Measurements from ENCODE around the gene E4F1. TPM values are rescaled to one million over a fixed set of nuclear protein-coding genes. Genes with fewer than 3 reads are reported as not detected.

E4F1 gene, protein sequence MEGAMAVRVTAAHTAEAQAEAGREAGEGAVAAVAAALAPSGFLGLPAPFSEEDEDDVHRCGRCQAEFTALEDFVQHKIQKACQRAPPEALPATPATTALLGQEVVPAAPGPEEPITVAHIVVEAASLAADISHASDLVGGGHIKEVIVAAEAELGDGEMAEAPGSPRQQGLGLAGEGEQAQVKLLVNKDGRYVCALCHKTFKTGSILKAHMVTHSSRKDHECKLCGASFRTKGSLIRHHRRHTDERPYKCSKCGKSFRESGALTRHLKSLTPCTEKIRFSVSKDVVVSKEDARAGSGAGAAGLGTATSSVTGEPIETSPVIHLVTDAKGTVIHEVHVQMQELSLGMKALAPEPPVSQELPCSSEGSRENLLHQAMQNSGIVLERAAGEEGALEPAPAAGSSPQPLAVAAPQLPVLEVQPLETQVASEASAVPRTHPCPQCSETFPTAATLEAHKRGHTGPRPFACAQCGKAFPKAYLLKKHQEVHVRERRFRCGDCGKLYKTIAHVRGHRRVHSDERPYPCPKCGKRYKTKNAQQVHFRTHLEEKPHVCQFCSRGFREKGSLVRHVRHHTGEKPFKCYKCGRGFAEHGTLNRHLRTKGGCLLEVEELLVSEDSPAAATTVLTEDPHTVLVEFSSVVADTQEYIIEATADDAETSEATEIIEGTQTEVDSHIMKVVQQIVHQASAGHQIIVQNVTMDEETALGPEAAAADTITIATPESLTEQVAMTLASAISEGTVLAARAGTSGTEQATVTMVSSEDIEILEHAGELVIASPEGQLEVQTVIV
- total RNA-seq, result 35.6 and 37.4 TPM in 2 replicates

DNA sequence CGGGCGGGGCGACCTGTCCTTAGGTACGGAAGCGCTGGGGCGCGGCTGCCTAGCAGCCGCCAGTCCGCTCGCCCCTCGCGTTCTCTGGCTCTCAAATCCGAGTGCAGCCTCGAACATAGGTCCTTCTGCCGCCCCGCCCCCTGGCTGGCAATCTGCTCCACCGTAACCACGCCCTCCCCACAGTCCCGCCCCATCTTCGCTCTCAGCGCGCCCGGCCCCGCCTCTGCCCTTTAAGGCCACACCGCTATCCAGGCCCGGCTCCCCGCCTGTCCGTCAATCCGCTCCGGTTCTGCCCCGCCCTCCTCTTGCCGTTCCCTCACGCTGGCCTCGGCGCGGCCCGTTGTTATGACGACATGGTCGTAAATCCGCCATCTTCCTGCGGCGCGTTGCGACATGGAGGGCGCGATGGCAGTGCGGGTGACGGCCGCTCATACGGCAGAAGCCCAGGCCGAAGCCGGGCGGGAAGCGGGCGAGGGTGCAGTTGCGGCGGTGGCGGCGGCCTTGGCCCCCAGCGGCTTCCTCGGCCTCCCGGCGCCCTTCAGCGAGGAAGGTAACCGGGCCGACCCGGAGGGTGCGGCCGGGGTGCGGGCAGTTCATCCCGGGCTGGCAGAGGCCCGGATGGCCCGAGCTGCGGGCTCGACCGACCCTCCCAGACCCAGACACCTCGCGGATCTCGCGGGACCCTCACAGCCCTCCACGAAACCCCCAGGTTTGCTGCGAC, at the start of gene E4F1:
TSS of gene E4F1 (plus strand) at position 371 of the 721 bp plus-strand sequence. CDS start at position 394, 23 bp downstream.
- H3K36me3 Mint-ChIP-seq (ENCODE audit: low read depth), result no peaks in the 10 kb centered on the region
- peak within 1 kb of the TSS; percentile 87 for H3K4me3 Mint-ChIP-seq
- intact Hi-C loops (cut with micrococcal nuclease), result loop anchor here (1.0 to 2.0 kb wide), 9 partner anchors 8 to 803 kb away; partner anchors contain the start of genes ECI1, MLST8, NUBP2 and RNPS1
- peaks cover 9% of the 10 kb centered on the region for H3K4me1 Mint-ChIP-seq (ENCODE audit: low read depth)
- DNase-seq (ENCODE audit: low spot score), result peak; percentile 99
- peak within 1 kb of the TSS; percentile 77 for H3K27ac Mint-ChIP-seq
- no peaks in the 10 kb centered on the region for H3K9me3 Mint-ChIP-seq
- H3K27me3 Mint-ChIP-seq (ENCODE audit: insufficient read depth), result no peaks in the 10 kb centered on the region

DNA sequence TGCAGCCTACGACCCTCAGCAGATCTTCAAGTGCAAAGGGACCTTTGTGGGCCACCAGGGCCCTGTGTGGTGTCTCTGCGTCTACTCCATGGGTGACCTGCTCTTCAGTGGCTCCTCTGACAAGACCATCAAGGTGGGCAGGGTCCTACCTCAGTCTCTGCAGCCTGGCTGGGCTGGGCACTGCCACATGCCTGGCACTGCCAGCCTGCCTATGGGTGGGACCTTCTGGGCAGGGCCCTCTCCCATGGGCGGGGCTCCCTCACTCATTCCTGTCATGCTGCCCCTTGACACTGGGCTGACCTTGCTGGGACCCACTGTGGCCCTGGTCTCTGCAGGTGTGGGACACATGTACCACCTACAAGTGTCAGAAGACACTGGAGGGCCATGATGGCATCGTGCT, 49.5 kb upstream of the E4F1 start:
- no peaks in the 10 kb centered on the region for H3K27me3 Mint-ChIP-seq (ENCODE audit: insufficient read depth)
- H3K4me3 Mint-ChIP-seq, result no peak overlapping the region
- no peak overlapping the region for H3K27ac Mint-ChIP-seq
- H3K36me3 Mint-ChIP-seq (ENCODE audit: low read depth), result peaks cover 6% of the 10 kb centered on the region
- no peak for DNase-seq (ENCODE audit: low spot score)
- no peaks in the 10 kb centered on the region for H3K4me1 Mint-ChIP-seq (ENCODE audit: low read depth)
- no peaks in the 10 kb centered on the region for H3K9me3 Mint-ChIP-seq
- intact Hi-C loops (cut with micrococcal nuclease), result no loop called here

DNA sequence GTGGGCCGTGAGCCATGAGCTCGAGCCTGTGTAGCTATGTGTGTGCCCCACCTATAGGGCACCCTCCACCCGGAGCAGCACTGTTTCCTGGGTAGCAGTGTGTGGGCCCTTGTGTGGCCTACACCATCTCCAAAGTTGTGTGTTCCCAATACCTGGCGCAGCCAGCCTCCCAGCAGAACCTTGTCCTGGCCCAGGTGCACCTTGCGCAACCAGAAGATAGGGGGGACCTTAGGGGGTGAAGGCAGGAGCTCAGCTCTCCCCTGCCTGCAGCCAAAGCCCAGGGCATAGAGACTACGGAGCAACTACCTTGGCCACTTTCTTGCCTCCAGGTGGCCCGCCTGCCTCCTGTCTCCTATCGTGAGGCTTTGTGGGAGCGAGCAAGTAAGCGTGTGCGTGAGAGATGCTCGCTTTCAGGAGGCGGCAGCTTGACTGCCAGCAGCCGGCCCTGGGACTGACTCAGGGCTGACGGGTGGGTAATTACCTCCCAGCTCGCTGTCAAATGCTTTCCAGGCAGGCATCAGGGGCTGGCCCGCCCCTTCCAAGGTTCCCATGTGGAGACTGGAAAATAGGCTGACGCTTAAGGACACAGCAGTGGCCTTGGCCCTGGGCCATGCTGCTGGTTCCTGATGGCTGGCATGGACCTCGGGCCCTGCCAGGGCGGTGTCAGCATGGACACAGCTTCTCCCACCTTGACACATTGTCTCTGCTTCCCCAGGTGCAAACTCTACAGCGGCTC, 48.8 kb upstream of the E4F1 start:
- no peaks in the 10 kb centered on the region for H3K9me3 Mint-ChIP-seq
- no peak overlapping the region for H3K27ac Mint-ChIP-seq
- peaks cover 6% of the 10 kb centered on the region for H3K36me3 Mint-ChIP-seq (ENCODE audit: low read depth)
- H3K4me3 Mint-ChIP-seq, result no peak overlapping the region
- no peaks in the 10 kb centered on the region for H3K4me1 Mint-ChIP-seq (ENCODE audit: low read depth)
- intact Hi-C loops (cut with micrococcal nuclease), result no loop called here
- DNase-seq (ENCODE audit: low spot score), result no peak
- H3K27me3 Mint-ChIP-seq (ENCODE audit: insufficient read depth), result no peaks in the 10 kb centered on the region

DNA sequence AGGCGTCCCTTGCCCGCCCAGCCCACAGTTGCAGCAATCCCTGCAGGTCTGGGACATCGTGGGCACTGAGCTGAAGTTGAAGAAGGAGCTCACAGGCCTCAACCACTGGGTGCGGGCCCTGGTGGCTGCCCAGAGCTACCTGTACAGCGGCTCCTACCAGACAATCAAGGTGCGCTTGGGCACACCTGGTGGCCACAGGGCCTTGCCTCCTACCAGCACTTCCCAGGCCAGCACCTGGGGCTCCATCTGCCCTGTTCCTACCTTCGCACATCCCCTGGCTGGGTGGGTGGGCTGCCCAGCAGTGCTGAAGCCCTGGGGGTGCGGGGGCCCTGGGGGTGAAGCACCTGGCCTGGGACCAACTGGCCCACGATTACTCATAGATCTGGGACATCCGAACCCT, 47.9 kb upstream of the E4F1 start:
- Mint-ChIP-seq H3K36me3 (ENCODE audit: low read depth) (peaks cover 6% of the 10 kb centered on the region), H3K9me3 (no peaks in the 10 kb centered on the region)

DNA sequence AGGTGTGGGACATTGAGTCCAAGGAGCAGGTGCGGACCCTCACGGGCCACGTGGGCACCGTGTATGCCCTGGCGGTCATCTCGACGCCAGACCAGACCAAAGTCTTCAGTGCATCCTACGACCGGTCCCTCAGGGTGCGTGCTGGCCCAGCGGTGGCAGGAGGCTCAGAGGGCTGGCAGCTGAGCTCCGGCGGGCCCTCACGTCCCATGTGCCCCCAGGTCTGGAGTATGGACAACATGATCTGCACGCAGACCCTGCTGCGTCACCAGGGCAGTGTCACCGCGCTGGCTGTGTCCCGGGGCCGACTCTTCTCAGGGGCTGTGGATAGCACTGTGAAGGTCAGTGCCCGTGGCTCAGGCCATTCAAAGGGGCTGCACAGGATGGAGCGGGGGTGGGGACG, 47.3 kb upstream of the E4F1 start:
- Mint-ChIP-seq H3K36me3 (ENCODE audit: low read depth) (peaks cover 6% of the 10 kb centered on the region), H3K27ac (no peak overlapping the region), H3K4me3 (no peak overlapping the region), H3K27me3 (ENCODE audit: insufficient read depth) (no peaks in the 10 kb centered on the region), H3K9me3 (no peaks in the 10 kb centered on the region), H3K4me1 (ENCODE audit: low read depth) (no peaks in the 10 kb centered on the region)
- DNase-seq (ENCODE audit: low spot score), result no peak
- intact Hi-C loops (cut with micrococcal nuclease), result no loop called here

More for the DNA sequence above, 47.9 kb upstream of the E4F1 start:
- DNase-seq (ENCODE audit: low spot score), result no peak
- Mint-ChIP-seq H3K4me3 (no peak overlapping the region), H3K27ac (no peak overlapping the region), H3K27me3 (ENCODE audit: insufficient read depth) (no peaks in the 10 kb centered on the region), H3K4me1 (ENCODE audit: low read depth) (no peaks in the 10 kb centered on the region)
- intact Hi-C loops (cut with micrococcal nuclease), result no loop called here

DNA sequence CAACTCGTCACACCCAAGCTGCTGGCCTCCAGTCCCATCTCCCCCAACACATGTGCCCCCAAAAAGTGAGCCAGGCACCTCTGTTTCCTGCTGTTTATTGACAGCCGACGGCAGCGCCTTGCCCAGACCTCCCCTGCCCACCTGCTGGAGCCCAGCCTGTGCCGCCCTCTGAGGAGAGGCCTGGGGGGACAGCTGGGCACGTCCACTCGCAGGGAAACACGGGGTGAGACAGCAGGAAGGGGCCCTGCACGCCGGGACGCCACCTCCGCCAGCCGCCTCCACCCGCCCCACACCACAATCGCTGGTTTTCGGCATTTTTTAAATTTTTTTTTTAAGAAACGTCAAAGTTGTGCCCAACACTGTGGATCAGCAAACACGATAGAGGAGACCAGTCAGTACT, 46.3 kb upstream of the E4F1 start:
- H3K36me3 Mint-ChIP-seq (ENCODE audit: low read depth), result peaks cover 6% of the 10 kb centered on the region
- no peak overlapping the region for H3K4me3 Mint-ChIP-seq
- no peaks in the 10 kb centered on the region for H3K27me3 Mint-ChIP-seq (ENCODE audit: insufficient read depth)
- intact Hi-C loops (cut with micrococcal nuclease), result no loop called here
- no peak overlapping the region for H3K27ac Mint-ChIP-seq
- H3K9me3 Mint-ChIP-seq, result no peaks in the 10 kb centered on the region
- no peaks in the 10 kb centered on the region for H3K4me1 Mint-ChIP-seq (ENCODE audit: low read depth)
- no peak for DNase-seq (ENCODE audit: low spot score)

DNA sequence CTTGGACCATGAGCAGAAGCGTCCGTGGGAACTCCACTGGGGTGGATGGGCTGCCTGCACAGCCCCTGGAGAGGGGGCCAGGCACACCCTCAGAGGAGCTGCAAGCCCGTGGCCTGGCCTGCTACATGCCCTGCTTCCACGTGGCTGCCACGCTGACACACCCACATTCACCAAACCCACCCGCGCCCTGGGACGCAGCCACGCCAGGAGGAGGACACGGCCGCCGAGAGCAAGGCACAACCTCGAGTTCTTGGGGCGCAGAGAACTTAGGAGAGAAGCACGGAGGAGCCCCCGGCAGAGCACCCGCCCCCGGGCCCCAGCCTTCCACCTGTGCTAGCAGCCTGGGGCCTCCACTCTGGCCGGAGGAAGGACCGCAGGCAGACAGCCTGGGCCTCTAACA, 45.8 kb upstream of the E4F1 start:
- no peak overlapping the region for H3K4me3 Mint-ChIP-seq
- peaks cover 6% of the 10 kb centered on the region for H3K36me3 Mint-ChIP-seq (ENCODE audit: low read depth)
- no peak for DNase-seq (ENCODE audit: low spot score)
- no peaks in the 10 kb centered on the region for H3K27me3 Mint-ChIP-seq (ENCODE audit: insufficient read depth)
- H3K4me1 Mint-ChIP-seq (ENCODE audit: low read depth), result no peaks in the 10 kb centered on the region
- intact Hi-C loops (cut with micrococcal nuclease), result no loop called here
- no peaks in the 10 kb centered on the region for H3K9me3 Mint-ChIP-seq
- no peak overlapping the region for H3K27ac Mint-ChIP-seq

DNA sequence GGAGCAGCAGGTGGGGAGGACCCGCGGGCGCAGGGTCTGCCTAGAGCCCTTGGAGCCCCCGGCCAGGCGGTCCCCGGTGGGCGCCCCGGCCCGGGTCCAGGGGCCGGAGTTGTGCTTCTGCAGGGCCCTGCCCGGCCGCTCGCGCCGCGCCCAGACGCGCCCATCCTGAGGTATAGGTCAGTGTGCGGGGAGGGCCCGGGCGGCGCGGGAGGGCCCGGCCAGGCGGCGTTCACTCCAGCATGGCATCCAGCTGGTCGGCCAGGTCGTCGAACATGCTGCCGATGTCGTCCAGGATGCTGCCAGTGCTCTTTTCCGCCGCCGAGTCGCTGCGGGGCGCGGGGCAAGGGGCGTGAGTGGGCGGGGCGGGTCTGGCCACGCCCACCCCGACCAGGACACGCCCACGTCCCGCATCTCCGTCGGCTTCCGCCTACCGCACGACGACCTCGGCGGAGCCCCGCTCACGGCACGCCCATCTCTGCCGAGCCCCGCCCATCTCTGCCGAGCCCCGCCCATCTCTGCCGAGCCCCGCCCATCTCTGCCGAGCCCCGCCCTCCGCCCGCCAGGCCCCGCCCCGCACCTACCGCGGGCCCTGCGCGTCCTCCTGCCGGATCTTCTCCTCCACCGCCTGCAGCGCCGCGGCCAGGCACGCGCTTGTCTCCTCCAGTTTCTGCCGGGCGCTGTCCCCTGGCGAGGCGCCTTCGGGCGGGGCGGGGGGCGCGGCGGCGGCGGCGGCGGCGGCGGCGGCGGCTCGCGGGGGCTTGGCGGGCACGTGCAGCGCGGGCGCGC, 44.9 kb upstream of the E4F1 start:
- Mint-ChIP-seq H3K9me3 (no peaks in the 10 kb centered on the region), H3K36me3 (ENCODE audit: low read depth) (peaks cover 6% of the 10 kb centered on the region), H3K27me3 (ENCODE audit: insufficient read depth) (no peaks in the 10 kb centered on the region), H3K4me1 (ENCODE audit: low read depth) (no peaks in the 10 kb centered on the region), H3K27ac (no peak overlapping the region), H3K4me3 (no peak overlapping the region)
- intact Hi-C loops (cut with micrococcal nuclease), result loop anchor here (1.0 kb wide), 1 partner anchor 45 kb away; the partner anchor contains the start of gene E4F1
- no peak for DNase-seq (ENCODE audit: low spot score)

DNA sequence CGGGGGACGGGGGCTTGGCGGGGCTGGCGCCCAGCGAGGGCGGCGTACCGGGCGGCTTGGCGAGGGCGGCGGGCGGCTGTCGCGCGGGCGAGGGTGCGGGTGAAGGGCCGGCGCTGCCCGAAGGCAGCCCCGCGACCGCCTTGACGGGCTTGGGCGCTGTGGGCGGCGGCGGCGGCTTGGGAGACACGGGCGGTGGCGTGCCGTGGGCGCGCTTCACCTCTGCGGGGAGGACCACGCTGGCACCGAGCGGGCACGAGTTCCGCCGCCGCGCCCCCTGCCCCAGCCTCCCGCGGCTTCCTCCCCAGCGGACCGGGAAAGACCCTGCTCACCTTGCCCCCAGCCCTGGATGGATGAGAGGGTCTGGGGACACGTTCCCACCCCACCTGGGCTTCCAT, 44.3 kb upstream of the E4F1 start:
- Mint-ChIP-seq H3K36me3 (ENCODE audit: low read depth) (peaks cover 3% of the 10 kb centered on the region), H3K27ac (no peak overlapping the region), H3K9me3 (no peaks in the 10 kb centered on the region), H3K4me1 (ENCODE audit: low read depth) (no peaks in the 10 kb centered on the region), H3K4me3 (no peak overlapping the region), H3K27me3 (ENCODE audit: insufficient read depth) (no peaks in the 10 kb centered on the region)
- intact Hi-C loops (cut with micrococcal nuclease), result no loop called here
- no peak for DNase-seq (ENCODE audit: low spot score)

DNA sequence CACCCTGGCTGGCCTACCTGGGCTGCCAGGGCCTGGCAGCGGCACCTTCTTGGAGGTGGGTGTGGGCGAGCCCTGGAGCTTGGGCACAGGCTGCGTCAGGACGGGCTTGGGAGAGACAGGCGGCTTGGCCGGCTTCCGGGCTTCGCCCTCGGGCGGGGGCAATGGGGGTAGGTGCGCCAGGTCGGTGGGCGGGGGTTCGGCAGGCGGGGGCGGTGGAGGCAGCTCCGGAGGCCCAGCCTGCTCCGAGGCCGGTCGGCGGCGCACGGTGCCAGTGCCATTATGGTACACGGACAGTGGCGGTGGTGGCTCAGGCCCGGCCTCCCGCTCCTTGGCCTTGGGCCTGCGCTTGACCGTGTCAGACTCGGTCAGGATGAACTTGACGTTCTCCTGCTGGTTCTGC, 43.8 kb upstream of the E4F1 start:
- H3K4me1 Mint-ChIP-seq (ENCODE audit: low read depth), result no peaks in the 10 kb centered on the region
- no peak overlapping the region for H3K27ac Mint-ChIP-seq
- no peak for DNase-seq (ENCODE audit: low spot score)
- intact Hi-C loops (cut with micrococcal nuclease), result no loop called here
- no peaks in the 10 kb centered on the region for H3K27me3 Mint-ChIP-seq (ENCODE audit: insufficient read depth)
- H3K4me3 Mint-ChIP-seq, result no peak overlapping the region
- no peaks in the 10 kb centered on the region for H3K9me3 Mint-ChIP-seq
- no peaks in the 10 kb centered on the region for H3K36me3 Mint-ChIP-seq (ENCODE audit: low read depth)

DNA sequence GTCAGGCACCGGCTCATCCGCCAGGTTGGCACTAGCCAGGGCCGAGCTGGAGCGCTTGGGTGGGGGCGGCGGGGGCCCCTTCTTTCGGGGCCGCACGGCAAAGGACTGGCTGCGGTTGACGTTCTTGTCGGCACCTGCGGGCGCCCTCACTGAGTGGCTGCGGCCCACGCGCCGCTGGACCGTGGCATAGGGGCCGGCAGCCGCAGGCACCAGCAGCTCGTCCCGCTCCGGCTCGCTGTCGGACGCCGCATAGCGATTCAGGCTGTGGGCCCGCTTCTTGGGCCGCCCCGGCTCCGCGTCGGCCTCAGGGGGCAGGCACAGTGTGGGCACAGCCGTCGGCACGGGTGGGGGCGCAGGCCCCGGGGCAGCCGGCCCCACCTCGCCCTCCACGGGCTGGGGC, 42.9 kb upstream of the E4F1 start:
- no peaks in the 10 kb centered on the region for H3K36me3 Mint-ChIP-seq (ENCODE audit: low read depth)
- no peaks in the 10 kb centered on the region for H3K27me3 Mint-ChIP-seq (ENCODE audit: insufficient read depth)
- H3K4me3 Mint-ChIP-seq, result no peak overlapping the region
- no peak overlapping the region for H3K27ac Mint-ChIP-seq
- no peaks in the 10 kb centered on the region for H3K4me1 Mint-ChIP-seq (ENCODE audit: low read depth)
- intact Hi-C loops (cut with micrococcal nuclease), result no loop called here
- DNase-seq (ENCODE audit: low spot score), result no peak
- no peaks in the 10 kb centered on the region for H3K9me3 Mint-ChIP-seq
